DMS114 treated with DMSO at 0.1 percent for 48 hours (cell line): ENCODE measurements around the gene JPH2.
"Not testable (repeated sequence)": the region's sequence is repeated elsewhere in the genome, so short reads cannot be mapped to it uniquely, and the experiment has no call there.

ENCODE experiments used
- DNase-seq: peaks from one replicate; lab custom pipeline; 2025; ENCODE audit not compliant: unreplicated experiment; lab: John Stamatoyannopoulos, UW

The JPH2 gene

DNA sequence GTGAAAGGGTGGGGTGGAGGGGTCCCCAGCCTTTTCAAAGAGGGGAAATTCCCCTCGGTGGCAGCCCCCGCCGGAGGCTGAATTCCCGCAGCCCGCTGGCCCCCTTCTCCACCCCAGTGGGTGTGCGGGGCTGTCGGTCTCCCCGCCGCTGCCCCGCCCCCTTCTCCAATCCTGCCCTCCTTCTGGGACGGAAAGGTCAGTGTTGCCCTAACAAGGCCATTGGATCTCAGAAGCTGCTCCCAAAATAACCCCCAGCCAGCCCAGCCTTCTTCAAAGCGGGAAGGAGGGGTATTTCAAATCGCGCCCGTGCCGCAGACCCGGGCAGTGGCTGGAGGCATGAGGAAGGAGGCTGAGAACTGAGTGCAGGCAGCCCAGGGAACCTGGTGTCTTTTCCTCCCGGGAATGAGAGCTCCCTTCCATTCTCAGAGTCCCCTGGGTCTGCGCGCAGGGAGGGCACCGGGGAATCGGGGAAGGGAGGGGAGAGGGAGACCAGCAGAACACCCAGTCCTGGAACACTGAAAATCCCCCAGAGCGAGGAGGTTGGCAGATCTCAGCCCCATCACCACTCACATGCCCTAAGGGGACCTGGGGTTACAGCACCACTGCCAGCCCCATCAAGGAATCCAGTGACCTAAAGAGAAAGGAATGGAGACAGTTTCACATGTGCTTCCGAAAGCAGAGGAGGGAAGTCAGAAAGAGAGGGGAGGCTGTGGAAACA is at the start of gene JPH2:
Gene JPH2 (minus strand): TSS at position 135 of the 718 bp plus-strand sequence. CDS start 483 bp downstream, outside the sequence.
- no peak for DNase-seq

DNA sequence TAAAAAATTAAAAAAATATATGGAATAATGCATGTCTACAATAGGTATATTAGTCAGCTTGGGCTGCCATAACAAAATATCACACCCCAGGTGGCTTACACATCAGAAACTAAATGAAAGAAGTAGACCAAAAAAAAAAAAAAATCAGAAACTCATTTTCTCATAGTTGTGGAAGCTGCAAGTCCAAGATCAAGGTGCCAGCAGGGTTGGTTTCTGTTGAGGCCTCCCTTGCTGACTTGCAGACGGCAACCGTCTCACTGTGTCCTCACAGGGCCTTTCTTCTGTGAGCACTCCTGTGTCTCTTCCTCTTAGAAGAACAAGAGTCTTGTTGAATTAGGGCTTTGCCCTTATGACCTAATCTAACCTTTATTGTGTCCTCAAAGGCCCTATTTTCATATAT is 48.7 kb upstream of the JPH2 start:
- DNase-seq, result no peak

GRCh38 chr20:44234566-44235317 is 47.8 kb upstream of the JPH2 start:
- no peak for DNase-seq

DNA sequence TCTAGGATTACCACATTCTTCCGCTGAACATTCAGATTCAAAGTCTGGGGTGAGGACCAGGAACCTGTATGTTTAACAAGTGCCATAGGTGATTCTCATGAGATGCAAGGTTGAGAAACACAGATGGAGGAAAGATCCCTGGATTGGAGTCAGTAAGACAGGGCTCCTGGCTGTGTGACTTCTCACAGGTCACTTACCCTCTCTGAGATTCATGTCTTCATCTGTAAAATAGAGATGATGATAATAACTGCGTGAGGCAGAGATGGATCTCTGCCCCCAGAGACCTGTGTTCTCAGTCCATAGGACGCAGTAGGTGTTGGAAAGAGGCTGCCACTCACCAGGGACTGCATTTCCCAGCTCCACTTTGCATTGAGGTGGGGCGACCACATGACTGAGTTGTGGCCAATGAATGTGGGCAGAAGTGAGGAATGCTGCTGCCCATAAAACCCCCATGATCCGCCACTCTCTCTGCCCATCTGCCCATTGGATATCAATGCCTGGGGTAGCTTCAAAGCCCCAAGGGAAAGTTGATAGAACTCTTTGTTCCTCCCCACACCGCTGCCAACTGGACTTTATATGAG is 46.5 kb upstream of the JPH2 start:
- no peak for DNase-seq

- DNase-seq, result not testable (repeated sequence)
Observed at GRCh38 chr20:44232469-44232856, 45.5 kb upstream of the JPH2 start.

- no peak for DNase-seq
Observed at GRCh38 chr20:44231713-44232468, 44.9 kb upstream of the JPH2 start.

- DNase-seq, result no peak
Observed at GRCh38 chr20:44231193-44231592, 44.2 kb upstream of the JPH2 start.

DNA sequence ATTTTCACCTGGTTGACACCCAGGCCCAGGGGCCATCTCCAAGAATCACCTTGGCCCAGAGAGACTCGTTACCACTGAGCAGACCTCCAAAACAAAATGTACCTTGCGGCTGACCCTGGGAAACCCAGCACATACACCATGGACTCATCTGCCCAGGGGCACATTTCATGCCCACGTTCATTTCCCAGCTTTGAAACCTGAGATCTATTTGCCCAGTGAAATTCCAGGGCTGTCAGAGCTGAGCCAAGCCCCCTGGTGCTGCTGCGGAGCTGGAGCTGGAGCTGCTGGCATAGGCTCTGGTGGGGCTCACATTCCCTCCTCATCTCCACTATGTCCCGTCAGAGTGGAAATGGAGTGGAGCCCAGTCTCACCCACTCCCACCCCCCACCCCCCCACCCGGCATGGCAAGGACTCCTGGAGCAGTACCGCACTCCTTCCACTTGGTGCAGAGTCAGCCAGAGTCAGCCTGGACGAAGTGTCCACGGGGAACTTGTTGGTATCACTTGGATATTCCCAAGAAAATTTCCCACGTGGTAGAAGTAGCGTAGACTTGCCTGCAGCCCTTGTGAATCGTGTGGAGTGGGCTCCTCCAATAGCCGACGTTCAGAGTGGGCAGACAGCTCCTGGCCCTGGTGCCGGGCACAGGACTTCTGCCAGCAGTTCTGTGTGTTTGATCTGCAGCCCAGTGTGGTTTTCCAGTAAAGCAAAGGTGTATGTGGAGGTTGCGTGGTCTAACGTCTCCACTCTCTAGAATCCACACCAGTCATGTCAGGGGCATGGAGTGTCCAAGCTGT is 41.7 kb upstream of the JPH2 start:
- no peak for DNase-seq

DNA sequence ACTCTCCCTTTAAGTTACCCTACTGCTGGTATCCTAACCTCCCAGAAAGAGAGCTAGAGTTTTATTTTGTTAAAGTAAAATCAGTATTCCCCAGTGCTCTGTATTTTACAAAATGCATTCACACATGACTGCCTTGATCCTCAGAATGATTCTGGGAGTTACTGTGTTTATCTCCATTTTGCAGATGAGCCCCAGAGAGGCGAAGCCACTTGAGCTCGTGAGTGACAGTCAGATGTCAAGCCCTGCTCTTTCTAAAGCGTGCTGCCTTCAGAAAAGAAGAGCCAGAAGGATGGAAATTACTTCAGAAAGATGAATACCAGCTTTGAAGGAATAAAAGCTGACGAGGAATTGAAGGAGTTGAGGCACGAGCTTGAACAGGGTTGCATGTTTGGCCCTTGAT is 37.6 kb upstream of the JPH2 start:
- no peak for DNase-seq

DNA sequence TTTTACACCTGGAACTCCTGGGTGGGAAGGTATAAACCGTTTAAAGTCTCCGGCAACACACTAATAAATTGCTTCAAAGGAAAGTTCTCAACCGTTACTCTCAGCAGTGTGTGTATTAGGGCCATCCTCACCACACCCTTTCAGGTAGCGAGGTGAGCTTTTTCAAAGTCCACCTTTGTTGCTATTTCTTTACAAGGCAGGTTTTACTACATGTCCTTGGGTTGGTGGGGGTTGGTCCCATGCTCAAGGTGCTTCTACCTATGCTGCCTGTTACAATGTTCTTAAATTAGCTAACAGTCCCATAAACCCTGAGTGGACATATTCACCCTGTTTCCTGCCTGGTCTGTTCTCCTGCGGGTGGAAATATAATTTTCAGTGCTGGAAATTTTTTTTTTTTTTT is 36.7 kb upstream of the JPH2 start:
- DNase-seq, result no peak

- DNase-seq, result no peak
Observed at GRCh38 chr20:44222633-44223368, 35.8 kb upstream of the JPH2 start.

DNA sequence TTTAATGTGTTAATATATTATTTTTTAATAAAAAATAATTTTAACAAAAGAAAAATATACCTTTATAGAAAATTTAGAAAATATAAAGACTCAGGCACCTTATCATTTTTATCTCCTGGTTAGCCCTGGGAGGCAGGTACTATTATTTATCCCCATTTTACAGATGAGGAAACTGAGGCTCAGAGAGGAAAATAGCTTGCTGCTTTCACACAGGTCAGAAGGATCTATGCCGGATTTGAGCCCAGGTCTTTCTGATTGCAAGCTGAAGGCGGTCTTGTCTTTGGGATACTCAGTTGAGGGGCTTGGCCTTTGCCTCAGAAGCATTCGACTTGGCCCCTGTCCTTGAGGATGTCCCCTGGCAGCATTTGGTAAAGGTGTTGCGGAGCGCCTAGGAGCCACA is 35.0 kb upstream of the JPH2 start:
- DNase-seq, result no peak

DNA sequence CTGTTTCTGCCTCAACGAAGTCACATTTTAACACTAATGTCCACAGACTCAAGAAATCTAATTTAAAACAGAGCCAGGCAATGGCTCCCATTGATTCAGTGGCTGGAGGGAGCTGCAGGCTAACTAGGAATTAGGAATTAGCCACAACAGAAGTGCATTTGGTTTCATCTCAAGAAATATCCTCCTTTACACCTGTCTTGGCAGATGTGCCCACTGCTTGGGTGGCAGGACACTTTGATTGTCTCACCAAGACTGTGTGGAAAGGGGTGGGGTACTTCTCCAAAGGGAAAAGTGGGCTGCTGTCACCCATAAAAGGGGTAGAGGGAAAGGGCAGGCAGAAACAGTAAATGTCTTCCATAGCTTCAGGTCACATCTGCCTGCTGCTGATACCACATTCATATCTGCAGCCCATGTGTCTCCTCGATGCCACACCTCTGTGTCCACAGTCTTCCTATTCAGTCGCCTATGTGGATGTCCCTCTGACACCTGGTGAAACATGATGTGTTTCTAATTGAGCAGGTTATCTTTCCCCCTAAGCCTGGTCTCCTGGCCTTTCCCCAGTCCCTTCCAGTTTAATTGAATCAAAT is 34.5 kb upstream of the JPH2 start:
- DNase-seq, result no peak

GRCh38 chr20:44219791-44220190 is 32.8 kb upstream of the JPH2 start:
- DNase-seq, result no peak

- no peak for DNase-seq
Observed at GRCh38 chr20:44219170-44219730, 32.3 kb upstream of the JPH2 start.

- no peak for DNase-seq
Observed at GRCh38 chr20:44218446-44218845, 31.5 kb upstream of the JPH2 start.

DNA sequence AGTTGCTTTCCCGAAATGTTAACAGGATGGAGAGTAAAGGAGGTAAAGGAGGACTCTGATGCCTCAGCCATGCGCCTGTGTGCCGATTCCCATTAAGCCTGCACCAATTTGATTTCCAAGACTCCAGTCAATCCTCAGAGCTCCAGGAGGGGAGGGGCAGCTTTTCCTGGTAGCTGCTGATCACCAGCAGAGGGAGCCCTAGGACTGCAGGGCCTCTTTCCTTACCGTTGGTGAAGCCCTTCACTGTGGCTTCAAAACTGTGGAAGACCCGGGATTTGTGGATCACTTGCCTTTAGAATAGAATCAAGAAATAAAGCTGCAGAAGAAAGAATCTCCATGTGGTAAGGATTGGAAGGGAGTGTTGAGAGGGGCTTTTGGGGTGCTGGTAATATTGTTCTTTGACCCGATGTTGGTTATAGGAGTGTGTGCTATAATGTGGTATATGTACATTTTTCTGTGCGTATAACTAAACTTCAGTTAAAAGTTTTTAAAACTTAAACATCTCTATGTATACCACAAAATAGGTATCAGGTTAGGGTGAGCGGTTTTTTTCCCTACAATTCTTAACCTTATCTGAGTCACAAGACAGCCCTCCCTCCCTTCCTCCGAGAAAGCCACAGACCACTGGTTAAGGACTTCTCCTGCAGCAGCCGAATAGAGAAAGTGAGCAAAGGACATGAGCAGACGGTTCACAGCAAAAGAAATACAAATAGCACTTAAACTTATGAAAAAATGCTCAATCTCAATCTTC is 30.5 kb upstream of the JPH2 start:
- DNase-seq, result peak; percentile 69

DNA sequence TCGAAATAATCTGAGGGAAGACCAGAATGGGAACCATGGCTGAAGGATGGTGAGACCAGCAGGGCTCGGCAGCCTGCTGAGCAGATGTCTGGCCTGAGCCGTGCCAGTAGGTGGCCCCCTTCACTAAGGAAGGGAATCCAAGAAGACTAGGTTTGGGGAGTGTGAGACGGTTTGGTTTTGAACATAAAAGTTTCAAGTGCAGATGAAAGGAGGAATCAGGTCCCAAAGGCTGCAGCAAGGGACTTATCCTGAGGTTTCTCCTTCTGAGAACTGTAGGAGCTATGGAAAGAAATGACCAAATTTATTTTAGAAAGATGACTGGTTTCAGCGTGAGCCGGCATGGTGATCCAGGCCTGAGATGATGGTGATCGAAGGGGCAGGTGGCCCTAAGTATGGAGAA is 28.1 kb upstream of the JPH2 start:
- DNase-seq, result peak; percentile 67

DNA sequence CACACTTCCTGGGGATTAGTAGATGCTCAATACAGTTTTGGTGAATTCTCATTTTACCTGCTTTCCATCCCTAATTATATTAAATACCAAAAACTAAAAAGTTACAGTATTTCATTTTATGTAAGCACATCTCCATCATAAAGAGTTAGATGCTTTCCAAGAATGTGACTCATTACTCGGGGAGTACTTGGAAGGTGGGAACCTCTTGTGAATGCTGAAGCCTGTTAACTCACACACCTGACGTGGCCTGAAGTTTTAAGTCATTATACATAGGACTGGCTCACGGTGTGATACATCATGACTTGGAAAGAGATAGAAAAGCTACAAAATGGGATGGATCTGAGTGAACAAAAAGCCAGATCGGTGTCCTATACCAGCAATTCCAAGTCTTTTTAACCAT is 25.8 kb upstream of the JPH2 start:
- no peak for DNase-seq
